ENCODE data around the gene FAIM2. TPM values are rescaled to one million over a fixed set of nuclear protein-coding genes. Genes with fewer than 3 reads are reported as not detected.

FAIM2 gene
- total RNA-seq, 3 donors from 2014 or later: 0.67 to 12.9 (median 2.5) TPM

- TF ChIP-seq CTCF (IDR thresholded peaks at IDR 0.05): no peak
- ATAC-seq (no peak), DNase-seq (no peak)
- Histone ChIP-seq H3K4me1 (ENCODE audit: low read depth) (no peaks in the 10 kb centered on the region), H3K9me3 (no peaks in the 10 kb centered on the region), H3K4me3 (no peak overlapping the region), H3K36me3 (ENCODE audit: low read depth) (no peaks in the 10 kb centered on the region)
- intact Hi-C loops (cut with DNase I, micrococcal nuclease): no loop called here
Observed at GRCh38 chr12:49924628-49925246, 21.0 kb upstream of the FAIM2 start.

- H3K36me3 ChIP-seq (ENCODE audit: low read depth): no peaks in the 10 kb centered on the region
- H3K4me1 ChIP-seq (ENCODE audit: low read depth): no peaks in the 10 kb centered on the region
- no peak for DNase-seq
- no peaks in the 10 kb centered on the region for H3K9me3 ChIP-seq
- H3K4me3 ChIP-seq: no peak overlapping the region
- intact Hi-C loops (cut with DNase I, micrococcal nuclease): no loop called here
- TF ChIP-seq CTCF (IDR thresholded peaks at IDR 0.05): no peak
- ATAC-seq: no peak
Observed at GRCh38 chr12:49923880-49924556, 20.3 kb upstream of the FAIM2 start.

GRCh38 chr12:49923035-49923644, 19.4 kb upstream of the FAIM2 start:
- TF ChIP-seq CTCF (IDR thresholded peaks at IDR 0.05): no peak
- no peak for ATAC-seq
- no peaks in the 10 kb centered on the region for H3K36me3 ChIP-seq (ENCODE audit: low read depth)
- intact Hi-C loops (cut with DNase I, micrococcal nuclease): no loop called here
- DNase-seq: no peak
- H3K4me3 ChIP-seq: no peak overlapping the region
- no peaks in the 10 kb centered on the region for H3K4me1 ChIP-seq (ENCODE audit: low read depth)
- no peaks in the 10 kb centered on the region for H3K9me3 ChIP-seq

GRCh38 chr12:49922349-49923034, 18.8 kb upstream of the FAIM2 start:
- TF ChIP-seq CTCF (IDR thresholded peaks at IDR 0.05): no peak
- DNase-seq (no peak), ATAC-seq (no peak)
- Histone ChIP-seq H3K36me3 (ENCODE audit: low read depth) (no peaks in the 10 kb centered on the region), H3K4me3 (no peak overlapping the region), H3K4me1 (ENCODE audit: low read depth) (no peaks in the 10 kb centered on the region), H3K9me3 (no peaks in the 10 kb centered on the region)
- intact Hi-C loops (cut with DNase I, micrococcal nuclease): no loop called here

- ATAC-seq (peak; percentile 85), DNase-seq (no peak)
- Histone ChIP-seq H3K4me3 (no peak overlapping the region), H3K4me1 (ENCODE audit: low read depth) (no peaks in the 10 kb centered on the region), H3K36me3 (ENCODE audit: low read depth) (no peaks in the 10 kb centered on the region), H3K9me3 (no peaks in the 10 kb centered on the region)
- intact Hi-C loops (cut with DNase I, micrococcal nuclease): no loop called here
- no peak for TF ChIP-seq CTCF (IDR thresholded peaks at IDR 0.05)
Observed at GRCh38 chr12:49921936-49922335, 18.2 kb upstream of the FAIM2 start.

All from mucosa of descending colon (tissue), 3 donors.